WTC11 (cell line): ENCODE measurements around the gene CCDC69. TPM values are rescaled to one million over a fixed set of nuclear protein-coding genes. Genes with fewer than 3 reads are reported as not detected.

ENCODE experiments used
- ATAC-seq: fragments of 200-7000 bp; cut with Tn5 transposase; 2 replicates; pipeline ENCODE4 v1.10.0; 2021; ENCODE audit warnings: mild to moderate bottlenecking, moderate library complexity
- CTCF ChIA-PET: fragments of 300-600 bp; sonication (Branson Sonifier 250); formaldehyde crosslinking; loops from one replicate; lab custom pipeline; 2021; ENCODE audit warnings: antibody characterized with exemption; lab: Charles Lee
- POLR2A ChIA-PET: fragments of 350-600 bp; sonication (Branson Sonifier 250); formaldehyde crosslinking; loops from one replicate; lab custom pipeline; 2021; ENCODE audit warnings: antibody characterized with exemption; lab: Charles Lee
- DNase-seq: peaks from one replicate; pipeline ENCODE4 v3.0.0; 2021; ENCODE audit warnings: low spot score
- H3K27ac Mint-ChIP-seq: 2 replicates; pipeline ENCODE4 v1.8.0; 2021; ENCODE audit warnings: mixed read lengths
- H3K27me3 Mint-ChIP-seq: 2 replicates; pipeline ENCODE4 v1.8.0; 2021; ENCODE audit warnings: low read depth, mild to moderate bottlenecking, moderate library complexity, mixed read lengths
- H3K36me3 Mint-ChIP-seq: 2 replicates; pipeline ENCODE4 v1.8.0; 2021; ENCODE audit warnings: mixed read lengths
- H3K4me1 Mint-ChIP-seq: 2 replicates; pipeline ENCODE4 v1.8.0; 2022; ENCODE audit warnings: mixed read lengths
- H3K4me3 Mint-ChIP-seq: 2 replicates; pipeline ENCODE4 v1.8.0; 2021; ENCODE audit warnings: mild to moderate bottlenecking, moderate library complexity, mixed read lengths
- H3K9me3 Mint-ChIP-seq: 2 replicates; pipeline ENCODE4 v1.8.0; 2021; ENCODE audit warnings: mixed read lengths
- ATF1 ChIP-seq: sonication (generic); formaldehyde crosslinking; IDR thresholded peaks from 2 replicates; pipeline ENCODE4 v1.8.1; 2023; ENCODE audit warnings: mild to moderate bottlenecking, moderate library complexity, missing genetic modification reagents
- CBFB ChIP-seq: sonication (generic); formaldehyde crosslinking; IDR thresholded peaks from 2 replicates; pipeline ENCODE4 v1.8.1; 2022; ENCODE audit warnings: mild to moderate bottlenecking, low read depth, missing genetic modification reagents
- E2F5 ChIP-seq: sonication (generic); formaldehyde crosslinking; IDR thresholded peaks from 2 replicates; pipeline ENCODE4 v1.8.1; 2022; ENCODE audit warnings: mild to moderate bottlenecking, moderate library complexity, missing genetic modification reagents
- EMX1 ChIP-seq: fragments of 250-450 bp; sonication (Bioruptor Pico); IDR thresholded peaks from 2 replicates; pipeline ENCODE4 v1.8.0; 2021; ENCODE audit warnings: mild to moderate bottlenecking
- FOXK1 ChIP-seq: sonication (generic); formaldehyde crosslinking; IDR thresholded peaks from 2 replicates; pipeline ENCODE4 v1.8.0; 2022; ENCODE audit warnings: mild to moderate bottlenecking, moderate library complexity, missing genetic modification reagents
- GRHL2 ChIP-seq: fragments of 250-450 bp; sonication (Bioruptor Pico); IDR thresholded peaks from 2 replicates; pipeline ENCODE4 v1.8.0; 2022; ENCODE audit warnings: mild to moderate bottlenecking, moderate library complexity; ENCODE audit not compliant: insufficient replicate concordance, severe bottlenecking
- GTF2I ChIP-seq: fragments of 250-450 bp; sonication (Bioruptor Pico); conservative IDR thresholded peaks from 2 replicates; pipeline ENCODE4 v1.4.0; 2021; ENCODE audit warnings: mild to moderate bottlenecking
- HMGXB4 ChIP-seq: sonication (generic); formaldehyde crosslinking; IDR thresholded peaks from 2 replicates; pipeline ENCODE4 v1.8.1; 2023; ENCODE audit warnings: mild to moderate bottlenecking, moderate library complexity, missing genetic modification reagents
- JAZF1 ChIP-seq: fragments of 250-450 bp; sonication (Bioruptor Pico); IDR thresholded peaks from 2 replicates; pipeline ENCODE4 v1.9.0; 2021; ENCODE audit warnings: moderate library complexity, mild to moderate bottlenecking, inconsistent platforms
- JUN ChIP-seq: sonication (generic); formaldehyde crosslinking; IDR thresholded peaks from 2 replicates; pipeline ENCODE4 v1.8.0; 2023; ENCODE audit warnings: mild to moderate bottlenecking, missing genetic modification reagents
- NR1H2 ChIP-seq: sonication (generic); formaldehyde crosslinking; IDR thresholded peaks from 2 replicates; pipeline ENCODE4 v1.9.0; 2021; ENCODE audit warnings: mild to moderate bottlenecking, moderate library complexity, missing genetic modification reagents
- NR2C2 ChIP-seq: sonication (generic); formaldehyde crosslinking; IDR thresholded peaks from 2 replicates; pipeline ENCODE4 v1.8.0; 2022; ENCODE audit warnings: mild to moderate bottlenecking, missing genetic modification reagents
- SOX15 ChIP-seq: fragments of 250-450 bp; sonication (Bioruptor Pico); IDR thresholded peaks from 2 replicates; pipeline ENCODE4 v1.9.0; 2021; ENCODE audit warnings: mild to moderate bottlenecking
- TEAD1 ChIP-seq: sonication (generic); formaldehyde crosslinking; IDR thresholded peaks from 2 replicates; pipeline ENCODE4 v1.8.0; 2022; ENCODE audit warnings: mild to moderate bottlenecking, missing genetic modification reagents
- TEAD4 ChIP-seq: sonication (generic); formaldehyde crosslinking; IDR thresholded peaks from 2 replicates; pipeline ENCODE4 v1.8.0; 2022; ENCODE audit warnings: mild to moderate bottlenecking, missing genetic modification reagents
- TP53 ChIP-seq: sonication (generic); formaldehyde crosslinking; IDR thresholded peaks from 2 replicates; pipeline ENCODE4 v1.8.1; 2023; ENCODE audit warnings: mild to moderate bottlenecking, missing genetic modification reagents
- ZNF232 ChIP-seq: sonication (generic); formaldehyde crosslinking; IDR thresholded peaks from 2 replicates; pipeline ENCODE4 v1.8.0; 2022; ENCODE audit warnings: mild to moderate bottlenecking, missing genetic modification reagents
- ZNF396 ChIP-seq: fragments of 250-450 bp; sonication (Bioruptor Pico); IDR thresholded peaks from 2 replicates; pipeline ENCODE4 v1.8.0; 2021; ENCODE audit warnings: mild to moderate bottlenecking, moderate library complexity, borderline replicate concordance
- total RNA-seq: library from RNA; stranded (reverse); gene quantifications from 3 replicates; pipeline ENCODE4 v1.2.3, GENCODE V29; 2021
- TF ChIP-seq, protein P1 (sequence below): sonication (generic); formaldehyde crosslinking; IDR thresholded peaks from 2 replicates; pipeline ENCODE4 v1.8.1; 2022; ENCODE audit warnings: mild to moderate bottlenecking, missing genetic modification reagents, moderate library complexity, borderline replicate concordance
- TF ChIP-seq, protein P2 (sequence below): sonication (generic); formaldehyde crosslinking; conservative IDR thresholded peaks from 2 replicates; pipeline ENCODE4 v1.8.1; 2023; ENCODE audit warnings: mild to moderate bottlenecking, low read depth, missing genetic modification reagents, moderate library complexity
- TF ChIP-seq, protein P3 (sequence below): sonication (generic); formaldehyde crosslinking; IDR thresholded peaks from 2 replicates; pipeline ENCODE4 v1.8.1; 2023; ENCODE audit warnings: mild to moderate bottlenecking, missing genetic modification reagents
- TF ChIP-seq, protein P4 (sequence below): fragments of 200-600 bp; IDR thresholded peaks from 2 replicates; pipeline ENCODE4 v1.8.0; 2022; ENCODE audit warnings: antibody characterized with exemption
- TF ChIP-seq, protein P5 (sequence below): sonication (generic); formaldehyde crosslinking; conservative IDR thresholded peaks from 2 replicates; pipeline ENCODE4 v1.8.1; 2022; ENCODE audit warnings: mild to moderate bottlenecking, missing genetic modification reagents

Gene CCDC69
- total RNA-seq, 1 experiment from 2014 or later, result 12.4 TPM

- H3K27ac Mint-ChIP-seq, result no peak overlapping the region
- H3K36me3 Mint-ChIP-seq, result no peaks in the 10 kb centered on the region; the same call in 1 of the 2 replicates
- H3K4me3 Mint-ChIP-seq, result no peak overlapping the region
- H3K27me3 Mint-ChIP-seq, result no peaks in the 10 kb centered on the region
- no peak for DNase-seq
- ChIA-PET POLR2A (no interaction called here), CTCF (interaction anchor here (0.6 to 2.4 kb wide), 4 partner anchors 20 to 265 kb away, joined by 3 to 14 read pairs (median 4); no protein-coding TSS in a partner anchor)
- no peak for ATAC-seq
- H3K4me1 Mint-ChIP-seq, result peaks cover 18% of the 10 kb centered on the region
- TF ChIP-seq TP53, result no peak
- TF ChIP-seq ZNF396 (CRISPR knock-in tag), result no peak
- TF ChIP-seq EMX1 (CRISPR knock-in tag), result no peak
- TF ChIP-seq, protein P1, sequence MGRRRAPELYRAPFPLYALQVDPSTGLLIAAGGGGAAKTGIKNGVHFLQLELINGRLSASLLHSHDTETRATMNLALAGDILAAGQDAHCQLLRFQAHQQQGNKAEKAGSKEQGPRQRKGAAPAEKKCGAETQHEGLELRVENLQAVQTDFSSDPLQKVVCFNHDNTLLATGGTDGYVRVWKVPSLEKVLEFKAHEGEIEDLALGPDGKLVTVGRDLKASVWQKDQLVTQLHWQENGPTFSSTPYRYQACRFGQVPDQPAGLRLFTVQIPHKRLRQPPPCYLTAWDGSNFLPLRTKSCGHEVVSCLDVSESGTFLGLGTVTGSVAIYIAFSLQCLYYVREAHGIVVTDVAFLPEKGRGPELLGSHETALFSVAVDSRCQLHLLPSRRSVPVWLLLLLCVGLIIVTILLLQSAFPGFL (CRISPR knock-in tag), result no peak
- TF ChIP-seq, protein P2, sequence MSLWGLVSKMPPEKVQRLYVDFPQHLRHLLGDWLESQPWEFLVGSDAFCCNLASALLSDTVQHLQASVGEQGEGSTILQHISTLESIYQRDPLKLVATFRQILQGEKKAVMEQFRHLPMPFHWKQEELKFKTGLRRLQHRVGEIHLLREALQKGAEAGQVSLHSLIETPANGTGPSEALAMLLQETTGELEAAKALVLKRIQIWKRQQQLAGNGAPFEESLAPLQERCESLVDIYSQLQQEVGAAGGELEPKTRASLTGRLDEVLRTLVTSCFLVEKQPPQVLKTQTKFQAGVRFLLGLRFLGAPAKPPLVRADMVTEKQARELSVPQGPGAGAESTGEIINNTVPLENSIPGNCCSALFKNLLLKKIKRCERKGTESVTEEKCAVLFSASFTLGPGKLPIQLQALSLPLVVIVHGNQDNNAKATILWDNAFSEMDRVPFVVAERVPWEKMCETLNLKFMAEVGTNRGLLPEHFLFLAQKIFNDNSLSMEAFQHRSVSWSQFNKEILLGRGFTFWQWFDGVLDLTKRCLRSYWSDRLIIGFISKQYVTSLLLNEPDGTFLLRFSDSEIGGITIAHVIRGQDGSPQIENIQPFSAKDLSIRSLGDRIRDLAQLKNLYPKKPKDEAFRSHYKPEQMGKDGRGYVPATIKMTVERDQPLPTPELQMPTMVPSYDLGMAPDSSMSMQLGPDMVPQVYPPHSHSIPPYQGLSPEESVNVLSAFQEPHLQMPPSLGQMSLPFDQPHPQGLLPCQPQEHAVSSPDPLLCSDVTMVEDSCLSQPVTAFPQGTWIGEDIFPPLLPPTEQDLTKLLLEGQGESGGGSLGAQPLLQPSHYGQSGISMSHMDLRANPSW, result no peak
- no peak for TF ChIP-seq JUN (CRISPR knock-in tag)
- no peak for TF ChIP-seq FOXK1 (CRISPR knock-in tag)
- TF ChIP-seq CBFB (CRISPR knock-in tag), result no peak
- TF ChIP-seq E2F5 (CRISPR knock-in tag), result no peak
- TF ChIP-seq, protein P3, sequence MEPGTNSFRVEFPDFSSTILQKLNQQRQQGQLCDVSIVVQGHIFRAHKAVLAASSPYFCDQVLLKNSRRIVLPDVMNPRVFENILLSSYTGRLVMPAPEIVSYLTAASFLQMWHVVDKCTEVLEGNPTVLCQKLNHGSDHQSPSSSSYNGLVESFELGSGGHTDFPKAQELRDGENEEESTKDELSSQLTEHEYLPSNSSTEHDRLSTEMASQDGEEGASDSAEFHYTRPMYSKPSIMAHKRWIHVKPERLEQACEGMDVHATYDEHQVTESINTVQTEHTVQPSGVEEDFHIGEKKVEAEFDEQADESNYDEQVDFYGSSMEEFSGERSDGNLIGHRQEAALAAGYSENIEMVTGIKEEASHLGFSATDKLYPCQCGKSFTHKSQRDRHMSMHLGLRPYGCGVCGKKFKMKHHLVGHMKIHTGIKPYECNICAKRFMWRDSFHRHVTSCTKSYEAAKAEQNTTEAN, result no peak
- TF ChIP-seq, protein P4, sequence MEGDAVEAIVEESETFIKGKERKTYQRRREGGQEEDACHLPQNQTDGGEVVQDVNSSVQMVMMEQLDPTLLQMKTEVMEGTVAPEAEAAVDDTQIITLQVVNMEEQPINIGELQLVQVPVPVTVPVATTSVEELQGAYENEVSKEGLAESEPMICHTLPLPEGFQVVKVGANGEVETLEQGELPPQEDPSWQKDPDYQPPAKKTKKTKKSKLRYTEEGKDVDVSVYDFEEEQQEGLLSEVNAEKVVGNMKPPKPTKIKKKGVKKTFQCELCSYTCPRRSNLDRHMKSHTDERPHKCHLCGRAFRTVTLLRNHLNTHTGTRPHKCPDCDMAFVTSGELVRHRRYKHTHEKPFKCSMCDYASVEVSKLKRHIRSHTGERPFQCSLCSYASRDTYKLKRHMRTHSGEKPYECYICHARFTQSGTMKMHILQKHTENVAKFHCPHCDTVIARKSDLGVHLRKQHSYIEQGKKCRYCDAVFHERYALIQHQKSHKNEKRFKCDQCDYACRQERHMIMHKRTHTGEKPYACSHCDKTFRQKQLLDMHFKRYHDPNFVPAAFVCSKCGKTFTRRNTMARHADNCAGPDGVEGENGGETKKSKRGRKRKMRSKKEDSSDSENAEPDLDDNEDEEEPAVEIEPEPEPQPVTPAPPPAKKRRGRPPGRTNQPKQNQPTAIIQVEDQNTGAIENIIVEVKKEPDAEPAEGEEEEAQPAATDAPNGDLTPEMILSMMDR, result no peak
- no peak for TF ChIP-seq HMGXB4 (CRISPR knock-in tag)
- TF ChIP-seq GTF2I, result no peak
- no peak for TF ChIP-seq JAZF1 (CRISPR knock-in tag)
- no peaks in the 10 kb centered on the region for H3K9me3 Mint-ChIP-seq
These were observed 34.3 kb upstream of the CCDC69 start for GRCh38 chr5:151258201-151258611.

- ChIA-PET CTCF (interaction anchor here (0.6 to 2.4 kb wide), 6 partner anchors 19 to 394 kb away, joined by 3 to 14 read pairs (median 4); no protein-coding TSS in a partner anchor), POLR2A (no interaction called here)
- Mint-ChIP-seq H3K4me1 (peaks cover 18% of the 10 kb centered on the region), H3K27ac (peak overlapping the region; percentile 67; the same call in 1 of the 2 replicates), H3K4me3 (no peak overlapping the region), H3K9me3 (no peaks in the 10 kb centered on the region), H3K36me3 (no peaks in the 10 kb centered on the region; the same call in 1 of the 2 replicates), H3K27me3 (no peaks in the 10 kb centered on the region)
- ATAC-seq (no peak), DNase-seq (no peak)
- no peak for TF ChIP-seq JAZF1 (CRISPR knock-in tag)
- TF ChIP-seq NR2C2 (CRISPR knock-in tag), result no peak
- TF ChIP-seq ZNF396 (CRISPR knock-in tag), result no peak
- TF ChIP-seq TEAD1, result no peak
- no peak for TF ChIP-seq SOX15 (CRISPR knock-in tag)
- no peak for TF ChIP-seq NR1H2 (CRISPR knock-in tag)
- no peak for TF ChIP-seq JUN (CRISPR knock-in tag)
- TF ChIP-seq TEAD4 (CRISPR knock-in tag), result no peak
- no peak for TF ChIP-seq ATF1 (CRISPR knock-in tag)
- TF ChIP-seq, protein P5, sequence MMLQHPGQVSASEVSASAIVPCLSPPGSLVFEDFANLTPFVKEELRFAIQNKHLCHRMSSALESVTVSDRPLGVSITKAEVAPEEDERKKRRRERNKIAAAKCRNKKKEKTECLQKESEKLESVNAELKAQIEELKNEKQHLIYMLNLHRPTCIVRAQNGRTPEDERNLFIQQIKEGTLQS (CRISPR knock-in tag), result no peak
- TF ChIP-seq, protein P1 (CRISPR knock-in tag), result no peak
- TF ChIP-seq GRHL2 (CRISPR knock-in tag), result no peak
- no peak for TF ChIP-seq ZNF232
These were observed 33.9 kb upstream of the CCDC69 start for GRCh38 chr5:151257731-151258181.
